HG02798 (cell line): ENCODE measurements around the gene CEBPE.

ENCODE experiments used
- ATAC-seq: cut with Tn5 transposase; IDR thresholded peaks from one replicate; pipeline ENCODE4 v1.9.1; 2021; ENCODE audit warnings: mild to moderate bottlenecking; ENCODE audit not compliant: unreplicated experiment, poor library complexity

Gene CEBPE

DNA sequence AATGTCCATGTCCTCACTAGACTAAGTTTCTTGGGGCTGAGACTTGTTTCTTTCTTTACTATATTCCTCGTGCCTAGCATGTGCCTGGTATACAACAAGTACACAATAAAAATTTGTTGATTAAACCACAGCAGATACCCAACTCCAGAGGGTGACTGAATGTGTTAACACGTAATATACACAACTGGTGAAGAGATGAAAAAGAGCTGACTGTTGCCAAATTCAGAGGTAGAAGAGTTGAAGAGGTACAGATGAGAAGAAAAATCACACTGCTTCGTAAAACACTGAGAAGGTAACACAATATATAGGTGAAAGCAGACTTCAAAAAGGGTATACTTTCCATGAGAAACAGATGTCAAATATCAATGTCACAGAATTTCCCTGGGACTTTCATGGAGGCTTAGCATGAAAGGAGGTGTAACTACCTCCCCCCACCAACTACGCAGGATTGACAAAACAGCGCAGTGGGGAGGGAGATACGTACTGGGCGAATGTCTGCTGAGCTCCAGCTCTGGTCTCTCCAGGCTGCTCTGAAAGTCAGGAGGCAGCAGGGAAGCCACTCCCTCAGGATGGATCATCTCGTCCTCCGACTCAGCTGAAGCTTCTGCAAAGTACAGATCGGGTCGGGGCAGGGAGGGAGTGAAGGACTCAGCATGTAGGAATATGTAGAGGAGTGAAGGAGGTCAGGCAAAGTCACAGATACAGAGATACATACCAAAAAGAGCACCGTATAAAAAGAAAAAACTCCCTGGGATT is 29.4 kb downstream of the CEBPE start:
- no peak for ATAC-seq

GRCh38 chr14:23086565-23086964 is 32.5 kb downstream of the CEBPE start:
- no peak for ATAC-seq

GRCh38 chr14:23085458-23085857 is 33.6 kb downstream of the CEBPE start:
- ATAC-seq = no peak

- ATAC-seq = no peak
Measured at GRCh38 chr14:23080474-23080873, 38.6 kb downstream of the CEBPE start.

- no peak for ATAC-seq
Measured at GRCh38 chr14:23079716-23080115, 39.3 kb downstream of the CEBPE start.

GRCh38 chr14:23078692-23079116 is 40.4 kb downstream of the CEBPE start:
- ATAC-seq = no peak

GRCh38 chr14:23077962-23078361 is 41.1 kb downstream of the CEBPE start:
- ATAC-seq = no peak

DNA sequence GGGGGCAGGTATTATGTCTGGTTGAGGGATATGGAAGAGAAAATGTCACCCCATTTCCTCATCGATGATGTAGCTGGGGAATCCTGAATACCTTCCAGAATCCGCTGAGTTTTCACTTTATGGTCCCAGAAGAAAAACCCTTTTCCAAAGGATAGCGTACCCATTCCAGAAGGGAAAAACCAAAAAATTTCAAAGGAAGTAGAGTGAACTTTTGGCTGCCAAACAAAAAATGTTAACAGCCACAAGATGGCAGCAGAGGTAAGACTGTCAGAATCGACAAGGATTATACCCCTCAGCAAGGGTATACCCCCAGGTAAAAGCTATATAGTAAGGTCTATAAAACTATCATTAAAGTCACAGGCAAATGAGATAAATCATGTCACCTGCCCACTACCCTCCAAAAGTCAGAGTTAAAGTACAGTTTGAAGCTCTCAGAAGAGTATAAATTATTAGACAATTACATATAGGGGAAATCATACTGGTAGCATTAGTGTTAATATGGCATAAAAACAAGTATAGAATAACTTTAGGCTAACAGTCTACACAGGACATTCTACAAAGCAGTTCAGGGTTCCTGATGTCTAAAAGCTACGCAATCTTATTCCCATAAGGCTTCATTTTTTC is 42.2 kb downstream of the CEBPE start:
- no peak for ATAC-seq

DNA sequence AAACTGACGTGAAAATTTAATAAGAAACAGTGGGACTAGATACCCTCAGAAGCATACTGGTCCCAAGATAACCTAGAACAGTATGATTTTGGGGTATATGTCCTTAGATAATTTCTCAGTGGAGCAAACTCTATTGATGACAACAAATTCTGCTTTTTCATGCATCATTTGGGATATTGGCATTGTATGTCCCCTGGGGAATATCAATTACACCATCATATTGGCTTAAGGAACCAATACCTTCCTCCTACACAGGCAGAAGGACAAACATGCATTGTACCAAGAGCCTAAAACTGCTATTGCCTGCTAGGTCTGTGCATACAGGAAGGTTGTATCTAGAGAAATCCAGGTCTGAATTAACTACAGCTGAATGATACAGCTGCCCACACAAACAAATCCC is 44.1 kb downstream of the CEBPE start:
- no peak for ATAC-seq

DNA sequence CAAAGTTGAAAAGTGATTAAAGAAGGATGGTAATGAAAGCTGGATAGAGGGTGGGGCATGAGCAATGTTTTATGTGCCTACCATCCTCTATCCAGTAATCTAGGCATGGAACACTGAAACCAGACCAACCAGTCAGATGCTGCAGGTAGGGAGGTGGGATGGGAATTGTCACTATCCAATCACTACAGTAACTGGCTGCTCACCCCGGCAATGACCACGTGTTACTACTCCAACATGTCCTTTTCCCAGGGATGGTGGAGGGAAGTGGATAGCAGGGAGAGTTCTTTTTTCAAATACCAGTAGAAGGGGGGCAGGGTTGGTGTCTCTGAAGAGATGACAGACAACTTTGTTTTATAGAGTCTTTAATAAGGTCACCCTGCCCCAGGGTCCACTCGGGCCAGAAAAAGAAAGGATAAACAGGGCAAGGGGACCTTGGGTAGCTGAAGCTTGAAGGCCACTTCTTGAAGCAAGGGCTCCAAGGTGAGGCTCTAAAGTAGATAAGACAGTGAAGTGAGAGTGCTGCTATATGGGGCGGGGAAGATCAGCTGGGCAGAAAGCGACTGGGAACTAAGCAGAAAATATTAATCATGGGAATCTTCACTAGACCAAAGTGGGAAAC is 47.0 kb downstream of the CEBPE start:
- no peak for ATAC-seq

GRCh38 chr14:23071244-23071920 is 47.7 kb downstream of the CEBPE start:
- peak; percentile 90 for ATAC-seq

GRCh38 chr14:23070262-23071129 is 48.6 kb downstream of the CEBPE start:
- ATAC-seq = no peak

DNA sequence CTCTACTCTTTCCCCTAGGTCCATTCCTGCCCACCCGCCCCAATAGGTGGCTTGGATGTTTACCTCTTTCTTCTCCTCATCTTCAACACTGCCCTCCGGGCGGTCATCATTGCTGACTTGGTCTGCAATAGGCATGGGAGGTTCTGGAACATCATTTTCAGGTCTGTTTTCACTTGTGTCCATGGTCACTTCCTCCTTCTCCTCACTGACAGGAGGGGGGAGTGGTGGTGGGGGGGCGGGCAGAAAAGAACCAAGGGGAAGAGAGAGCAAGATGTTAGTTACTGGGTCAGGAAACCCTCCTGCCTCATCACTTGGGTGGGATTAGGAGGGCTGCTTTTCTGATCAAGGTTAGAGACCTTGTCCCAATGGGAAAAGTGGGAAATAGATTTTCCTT is 49.6 kb downstream of the CEBPE start:
- no peak for ATAC-seq

GRCh38 chr14:23068789-23069412 is 50.2 kb downstream of the CEBPE start:
- peak; percentile 80 for ATAC-seq

GRCh38 chr14:23067847-23068788 is 50.9 kb downstream of the CEBPE start:
- no peak for ATAC-seq
